ENCODE measurements around the gene PPP4R4. TPM values are rescaled to one million over a fixed set of nuclear protein-coding genes. Genes with fewer than 3 reads are reported as not detected.
"Not testable (repeated sequence)": the region's sequence is repeated elsewhere in the genome, so short reads cannot be mapped to it uniquely, and the experiment has no call there.

Gene PPP4R4
- total and polyA plus RNA-seq, 2 of the 4 experiments (the other 2 are of a cell fraction), result 0.17 to 0.36 TPM

DNA sequence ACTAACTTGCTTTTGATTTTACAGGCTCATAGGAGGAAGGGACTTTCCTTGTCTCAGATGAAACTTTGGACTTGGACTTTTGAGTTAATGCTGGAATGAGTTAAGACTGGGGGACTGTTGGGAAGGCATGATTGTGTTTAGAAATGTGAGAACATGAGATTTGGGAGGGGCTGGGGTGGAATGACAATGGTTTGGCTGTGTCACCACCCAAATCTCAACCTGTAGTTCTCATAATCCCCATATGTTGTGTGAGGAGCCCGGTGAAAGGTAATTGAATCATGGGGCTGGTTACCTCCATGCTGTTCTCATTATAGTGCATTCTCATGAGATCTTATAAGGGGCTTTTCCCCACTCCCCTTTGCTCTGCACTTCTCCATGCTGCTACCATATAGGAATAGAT lies 18.0 kb upstream of the PPP4R4 start:
- in situ Hi-C loops (cut with MboI; ENCODE audit: low sequenced_read_pairs); H4K5ac ChIP-seq (ENCODE audit: low read depth, low read length); H3K4me2 ChIP-seq (ENCODE audit: low read depth, low read length); CTCF ChIA-PET; H3K9me1 ChIP-seq (ENCODE audit: insufficient read depth, low read length); H3K4ac ChIP-seq (ENCODE audit: low read depth, low read length); H3K23ac ChIP-seq (ENCODE audit: low read depth, low read length); H2BK5ac ChIP-seq (ENCODE audit: low read depth, low read length, poor library complexity, severe bottlenecking); H4K8ac ChIP-seq (ENCODE audit: low read depth in 2 of 2, low read length in 2 of 2); H2BK15ac ChIP-seq (ENCODE audit: low read depth, low read length); dilution Hi-C loops (cut with HindIII; ENCODE audit: low sequenced_read_pairs, unreplicated experiment); H2BK20ac ChIP-seq (ENCODE audit: low read depth, low read length); H2AK9ac ChIP-seq (replicated peaks; ENCODE audit: low read depth, low read length, poor library complexity); H3K36me3 ChIP-seq (ENCODE audit: control insufficient read depth, insufficient read depth, low read length); H2BK120ac ChIP-seq (ENCODE audit: low read depth, low read length); H3K4me1 ChIP-seq (ENCODE audit: control insufficient read depth, insufficient read depth, low read length); H3K9me3 ChIP-seq (ENCODE audit: control insufficient read depth, insufficient read depth, low read length); H2AFZ ChIP-seq (replicated peaks; ENCODE audit: low read length, poor library complexity); ATAC-seq (ENCODE audit: low read depth); H3K56ac ChIP-seq (ENCODE audit: extremely low read depth, insufficient read depth, low read length); H3K14ac ChIP-seq (replicated peaks; ENCODE audit: low read depth, low read length); H3K18ac ChIP-seq (ENCODE audit: low read depth, low read length); DNase-seq; POLR2A ChIA-PET (ENCODE audit: unreplicated experiment); H2AK5ac ChIP-seq (ENCODE audit: low read depth, low read length); H4K91ac ChIP-seq (ENCODE audit: insufficient read depth, low read depth, low read length); H3K4me3 ChIP-seq (ENCODE audit: insufficient read depth, low read depth, low read length); H3K79me1 ChIP-seq (ENCODE audit: low read depth in 1 of 2, low read length in 2 of 2); H4K20me1 ChIP-seq (ENCODE audit: insufficient read depth, low read length); H3K9ac ChIP-seq (ENCODE audit: low read depth, low read length); H3K27ac ChIP-seq (ENCODE audit: insufficient read depth, low read length); BruUV-seq (replicated peaks); intact Hi-C loops (cut with micrococcal nuclease): not testable (repeated sequence)
- WGBS, 2 experiments (ENCODE audit: extremely low coverage in 2 of 2, insufficient read length in 1 of 2), result no CpG with 5 or more reads among the region's 1 CpG
- peaks cover 13% of the 10 kb centered on the region for H3K27me3 ChIP-seq (ENCODE audit: control insufficient read depth, insufficient read depth, low read length)

All from IMR-90 (cell line).